IPS-15b (cell line): ENCODE measurements around the gene HELZ.

ENCODE experiments used
- H3K27me3 ChIP-seq: one replicate; pipeline ENCODE4 v1.6.1; 2013; ENCODE audit warnings: low read length; ENCODE audit not compliant: control insufficient read depth, insufficient read depth
- H3K36me3 ChIP-seq: one replicate; pipeline ENCODE4 v1.6.1; 2013; ENCODE audit warnings: low read length; ENCODE audit not compliant: control insufficient read depth, insufficient read depth
- H3K4me1 ChIP-seq: one replicate; pipeline ENCODE4 v1.6.1; 2013; ENCODE audit warnings: mild to moderate bottlenecking, low read length; ENCODE audit not compliant: control insufficient read depth, insufficient read depth
- H3K4me3 ChIP-seq: one replicate; pipeline ENCODE4 v1.5.1; 2013; ENCODE audit warnings: low read depth, low read length
- H3K9ac ChIP-seq: one replicate; pipeline ENCODE4 v1.6.1; 2013; ENCODE audit warnings: low read depth, mild to moderate bottlenecking, low read length
- H3K9me3 ChIP-seq: one replicate; pipeline ENCODE4 v1.6.1; 2013; ENCODE audit warnings: mild to moderate bottlenecking, low read length; ENCODE audit not compliant: control insufficient read depth, insufficient read depth

Gene HELZ

DNA sequence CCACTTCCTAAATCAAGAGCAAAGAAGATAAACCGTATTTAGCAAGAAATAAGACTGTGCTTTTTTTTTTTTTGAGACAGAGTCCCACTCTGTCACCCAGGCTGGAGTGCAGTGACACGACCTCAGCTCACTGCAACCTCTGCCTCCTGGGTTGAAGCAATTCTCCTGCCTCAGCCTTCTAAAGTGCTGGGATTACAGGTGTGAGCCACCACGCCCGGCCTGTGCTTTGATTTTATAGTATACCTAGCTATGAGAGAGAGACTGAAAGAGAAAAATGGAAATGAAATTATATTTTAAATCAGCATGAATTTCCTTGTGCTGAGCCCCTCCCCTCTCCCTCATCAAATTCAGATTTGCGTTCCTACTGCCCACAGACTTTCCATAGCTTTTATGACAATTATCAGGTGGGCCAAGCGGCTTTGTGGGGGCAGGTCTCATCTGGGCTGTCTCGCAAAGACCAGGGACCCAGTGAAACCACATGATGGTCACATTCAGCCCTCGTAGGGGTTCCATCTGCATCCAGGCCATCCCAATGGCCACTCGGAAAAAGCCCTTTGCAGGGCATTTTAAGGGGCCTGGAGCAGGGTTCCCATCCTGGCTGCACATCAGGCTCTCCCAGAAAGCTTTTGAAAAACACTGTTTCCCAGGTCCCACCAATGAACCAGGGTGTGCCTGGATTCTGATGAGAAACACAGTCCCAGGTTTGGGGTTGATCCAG lies 192.1 kb downstream of the HELZ start:
- Histone ChIP-seq H3K27me3 (no peaks in the 10 kb centered on the region), H3K4me1 (no peaks in the 10 kb centered on the region), H3K36me3 (no peaks in the 10 kb centered on the region), H3K9me3 (no peaks in the 10 kb centered on the region), H3K9ac (no peak overlapping the region), H3K4me3 (no peak overlapping the region)

- H3K9me3 ChIP-seq = no peaks in the 10 kb centered on the region
- H3K4me1 ChIP-seq = no peaks in the 10 kb centered on the region
- no peaks in the 10 kb centered on the region for H3K27me3 ChIP-seq
- no peak overlapping the region for H3K4me3 ChIP-seq
- no peaks in the 10 kb centered on the region for H3K36me3 ChIP-seq
- no peak overlapping the region for H3K9ac ChIP-seq
Observed at GRCh38 chr17:67051837-67052236, 193.2 kb downstream of the HELZ start.

GRCh38 chr17:67051155-67051538 lies 193.8 kb downstream of the HELZ start:
- H3K27me3 ChIP-seq = no peaks in the 10 kb centered on the region
- H3K9ac ChIP-seq = no peak overlapping the region
- no peaks in the 10 kb centered on the region for H3K36me3 ChIP-seq
- no peaks in the 10 kb centered on the region for H3K4me1 ChIP-seq
- H3K9me3 ChIP-seq = no peaks in the 10 kb centered on the region
- H3K4me3 ChIP-seq = no peak overlapping the region

GRCh38 chr17:67050471-67051154 lies 194.4 kb downstream of the HELZ start:
- Histone ChIP-seq H3K9ac (no peak overlapping the region), H3K27me3 (no peaks in the 10 kb centered on the region), H3K36me3 (no peaks in the 10 kb centered on the region), H3K9me3 (no peaks in the 10 kb centered on the region), H3K4me1 (no peaks in the 10 kb centered on the region), H3K4me3 (no peak overlapping the region)

- Histone ChIP-seq H3K4me1 (no peaks in the 10 kb centered on the region), H3K27me3 (no peaks in the 10 kb centered on the region), H3K9me3 (no peaks in the 10 kb centered on the region), H3K9ac (no peak overlapping the region), H3K4me3 (no peak overlapping the region), H3K36me3 (no peaks in the 10 kb centered on the region)
Observed at GRCh38 chr17:67050066-67050465, 194.9 kb downstream of the HELZ start.

GRCh38 chr17:67049025-67049739 lies 195.8 kb downstream of the HELZ start:
- Histone ChIP-seq H3K4me1 (no peaks in the 10 kb centered on the region), H3K27me3 (no peaks in the 10 kb centered on the region), H3K4me3 (no peak overlapping the region), H3K9me3 (no peaks in the 10 kb centered on the region), H3K9ac (no peak overlapping the region), H3K36me3 (no peaks in the 10 kb centered on the region)

GRCh38 chr17:67047382-67047781 lies 197.6 kb downstream of the HELZ start:
- Histone ChIP-seq H3K9me3 (no peaks in the 10 kb centered on the region), H3K4me3 (no peak overlapping the region), H3K4me1 (no peaks in the 10 kb centered on the region), H3K36me3 (no peaks in the 10 kb centered on the region), H3K9ac (no peak overlapping the region), H3K27me3 (no peaks in the 10 kb centered on the region)

- no peak overlapping the region for H3K4me3 ChIP-seq
- no peaks in the 10 kb centered on the region for H3K36me3 ChIP-seq
- no peak overlapping the region for H3K9ac ChIP-seq
- no peaks in the 10 kb centered on the region for H3K9me3 ChIP-seq
- no peaks in the 10 kb centered on the region for H3K4me1 ChIP-seq
- no peaks in the 10 kb centered on the region for H3K27me3 ChIP-seq
Observed at GRCh38 chr17:67046398-67046797, 198.6 kb downstream of the HELZ start.

- Histone ChIP-seq H3K4me3 (no peak overlapping the region), H3K27me3 (no peaks in the 10 kb centered on the region), H3K4me1 (no peaks in the 10 kb centered on the region), H3K9me3 (no peaks in the 10 kb centered on the region), H3K9ac (no peak overlapping the region), H3K36me3 (no peaks in the 10 kb centered on the region)
Observed at GRCh38 chr17:67044940-67045339, 200.1 kb downstream of the HELZ start.

DNA sequence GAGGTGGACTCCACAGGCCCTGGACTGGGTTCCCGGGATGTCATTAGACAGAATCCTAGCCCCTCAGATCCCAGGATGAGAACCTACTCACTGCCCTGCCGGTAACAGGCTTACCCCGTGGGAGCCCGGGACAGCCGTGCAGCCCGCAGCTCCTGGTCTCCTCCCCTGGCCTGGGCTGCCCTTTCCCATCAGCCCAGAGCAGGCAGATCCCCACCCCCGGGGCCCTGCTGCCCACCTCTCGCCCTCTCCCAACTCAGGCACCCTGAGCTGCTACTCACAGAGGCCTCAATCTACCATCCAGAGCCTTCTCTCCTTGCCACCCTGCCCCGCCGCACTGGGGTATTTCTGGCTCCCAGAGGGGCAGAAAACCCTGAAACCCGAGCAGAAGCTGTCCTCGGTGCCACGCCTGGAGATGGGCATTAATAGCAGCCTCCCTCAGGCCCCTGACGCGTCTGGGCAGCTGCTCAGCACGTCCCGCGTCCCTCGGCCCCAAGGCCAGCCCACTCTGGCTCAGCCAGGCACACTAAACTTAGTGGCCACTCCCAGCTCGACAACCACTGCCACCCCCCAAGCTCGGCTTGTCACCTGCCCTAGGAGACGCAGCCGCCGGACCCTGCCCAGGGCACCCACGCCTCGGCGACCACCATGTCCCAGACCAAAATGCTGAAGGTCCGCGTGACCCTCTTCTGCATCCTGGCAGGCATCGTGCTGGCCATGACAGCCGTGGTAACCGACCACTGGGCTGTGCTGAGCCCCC lies 200.8 kb downstream of the HELZ start, which contains the start of gene CACNG1:
Gene CACNG1, plus strand, starts transcription at position 539 of the 757 bp plus-strand sequence. Its CDS starts 107 bp downstream, at position 646.
- Histone ChIP-seq H3K36me3 (no peaks in the 10 kb centered on the region), H3K9me3 (no peaks in the 10 kb centered on the region)

GRCh38 chr17:67043283-67043682 lies 201.7 kb downstream of the HELZ start:
- Histone ChIP-seq H3K4me1 (no peaks in the 10 kb centered on the region), H3K4me3 (no peak overlapping the region), H3K27me3 (no peaks in the 10 kb centered on the region), H3K9me3 (no peaks in the 10 kb centered on the region), H3K9ac (no peak overlapping the region), H3K36me3 (no peaks in the 10 kb centered on the region)

More for the DNA sequence above, 200.8 kb downstream of the HELZ start, which contains the start of gene CACNG1:
- Histone ChIP-seq H3K4me3 (no peak within 1 kb of the TSS), H3K9ac (no peak within 1 kb of the TSS), H3K4me1 (no peaks in the 10 kb centered on the region), H3K27me3 (no peaks in the 10 kb centered on the region)
